RWPE2 (cell line): ENCODE results near the gene ZIM2.
A peak's percentile ranks its signal among the peaks of the same experiment; 100 is the strongest.

ENCODE experiments used
- ATAC-seq: fragments of 200-7000 bp; cut with Tn5 transposase; 3 replicates; pipeline ENCODE4 v1.9.1; 2021; ENCODE audit warnings: low read depth
- DNase-seq: peaks from one replicate; pipeline ENCODE4 v3.0.0-alpha.2; 2020; ENCODE audit warnings: low spot score
- H3K27ac ChIP-seq: fragments of 450-650 bp; 2 replicates; pipeline ENCODE4 v1.5.1; 2017; ENCODE audit warnings: mild to moderate bottlenecking; ENCODE audit not compliant: poor library complexity, severe bottlenecking
- H3K27me3 ChIP-seq: fragments of 250-450 bp; sonication (Bioruptor Pico); 2 replicates; pipeline ENCODE4 v1.5.1; 2021; ENCODE audit warnings: mild to moderate bottlenecking, moderate library complexity; ENCODE audit not compliant: insufficient read depth, poor library complexity, severe bottlenecking
- H3K36me3 ChIP-seq: fragments of 250-450 bp; sonication (Bioruptor Pico); 2 replicates; pipeline ENCODE4 v1.5.1; 2020; ENCODE audit warnings: low read depth, mild to moderate bottlenecking, moderate library complexity
- H3K4me1 ChIP-seq: fragments of 250-450 bp; sonication (Bioruptor Pico); 2 replicates; pipeline ENCODE4 v1.5.1; 2021; ENCODE audit warnings: mild to moderate bottlenecking, moderate library complexity; ENCODE audit not compliant: insufficient read depth, poor library complexity, severe bottlenecking
- H3K4me3 ChIP-seq: fragments of 250-450 bp; sonication (Bioruptor Pico); 2 replicates; pipeline ENCODE4 v1.5.1; 2021; ENCODE audit warnings: mild to moderate bottlenecking, moderate library complexity; ENCODE audit not compliant: severe bottlenecking
- H3K9me3 ChIP-seq: fragments of 250-450 bp; sonication (Bioruptor Pico); 2 replicates; pipeline ENCODE4 v1.5.1; 2021; ENCODE audit warnings: mild to moderate bottlenecking, moderate library complexity; ENCODE audit not compliant: severe bottlenecking
- CTCF ChIP-seq: fragments of 450-650 bp; IDR thresholded peaks from one replicate; pipeline ENCODE4 v1.5.1; 2017; ENCODE audit warnings: mild to moderate bottlenecking, moderate library complexity; ENCODE audit not compliant: poor library complexity, severe bottlenecking

The ZIM2 gene

GRCh38 chr19:56839652-56840450, 675 bp downstream of the ZIM2 start:
- no peak for TF ChIP-seq CTCF
- H3K27me3 ChIP-seq, result no peaks in the 10 kb centered on the region
- H3K4me1 ChIP-seq, result no peaks in the 10 kb centered on the region
- H3K9me3 ChIP-seq, result peaks cover 7% of the 10 kb centered on the region
- ATAC-seq (peak; percentile 47), DNase-seq (peak; percentile 75)
- no peak overlapping the region for H3K27ac ChIP-seq
- no peaks in the 10 kb centered on the region for H3K36me3 ChIP-seq
- H3K4me3 ChIP-seq, result peak overlapping the region; percentile 31

GRCh38 chr19:56838909-56839651, 1.4 kb downstream of the ZIM2 start:
- Histone ChIP-seq H3K4me3 (peak overlapping the region; percentile 32), H3K4me1 (no peaks in the 10 kb centered on the region), H3K27ac (no peak overlapping the region), H3K9me3 (peaks cover 7% of the 10 kb centered on the region), H3K36me3 (no peaks in the 10 kb centered on the region), H3K27me3 (no peaks in the 10 kb centered on the region)
- TF ChIP-seq CTCF, result no peak
- peak; percentile 84 for DNase-seq
- peak; percentile 65 for ATAC-seq

- no peak for TF ChIP-seq CTCF
- Histone ChIP-seq H3K36me3 (no peaks in the 10 kb centered on the region), H3K9me3 (peaks cover 7% of the 10 kb centered on the region), H3K4me1 (no peaks in the 10 kb centered on the region), H3K4me3 (peak overlapping the region; percentile 32), H3K27me3 (no peaks in the 10 kb centered on the region), H3K27ac (peak overlapping the region; percentile 12)
- DNase-seq, result no peak
- peak; percentile 35 for ATAC-seq
Observed at GRCh38 chr19:56838024-56838908, 2.3 kb downstream of the ZIM2 start.

- H3K4me1 ChIP-seq, result no peaks in the 10 kb centered on the region
- H3K9me3 ChIP-seq, result peaks cover 7% of the 10 kb centered on the region
- peak overlapping the region; percentile 32 for H3K4me3 ChIP-seq
- ATAC-seq (peak; percentile 23), DNase-seq (no peak)
- no peaks in the 10 kb centered on the region for H3K36me3 ChIP-seq
- no peak overlapping the region for H3K27ac ChIP-seq
- TF ChIP-seq CTCF, result no peak
- H3K27me3 ChIP-seq, result no peaks in the 10 kb centered on the region
Observed at GRCh38 chr19:56837492-56838023, 3.0 kb downstream of the ZIM2 start.
